ENCODE results near the gene SPINK8.
A peak's percentile ranks its signal among the peaks of the same experiment; 100 is the strongest.

Gene SPINK8

DNA sequence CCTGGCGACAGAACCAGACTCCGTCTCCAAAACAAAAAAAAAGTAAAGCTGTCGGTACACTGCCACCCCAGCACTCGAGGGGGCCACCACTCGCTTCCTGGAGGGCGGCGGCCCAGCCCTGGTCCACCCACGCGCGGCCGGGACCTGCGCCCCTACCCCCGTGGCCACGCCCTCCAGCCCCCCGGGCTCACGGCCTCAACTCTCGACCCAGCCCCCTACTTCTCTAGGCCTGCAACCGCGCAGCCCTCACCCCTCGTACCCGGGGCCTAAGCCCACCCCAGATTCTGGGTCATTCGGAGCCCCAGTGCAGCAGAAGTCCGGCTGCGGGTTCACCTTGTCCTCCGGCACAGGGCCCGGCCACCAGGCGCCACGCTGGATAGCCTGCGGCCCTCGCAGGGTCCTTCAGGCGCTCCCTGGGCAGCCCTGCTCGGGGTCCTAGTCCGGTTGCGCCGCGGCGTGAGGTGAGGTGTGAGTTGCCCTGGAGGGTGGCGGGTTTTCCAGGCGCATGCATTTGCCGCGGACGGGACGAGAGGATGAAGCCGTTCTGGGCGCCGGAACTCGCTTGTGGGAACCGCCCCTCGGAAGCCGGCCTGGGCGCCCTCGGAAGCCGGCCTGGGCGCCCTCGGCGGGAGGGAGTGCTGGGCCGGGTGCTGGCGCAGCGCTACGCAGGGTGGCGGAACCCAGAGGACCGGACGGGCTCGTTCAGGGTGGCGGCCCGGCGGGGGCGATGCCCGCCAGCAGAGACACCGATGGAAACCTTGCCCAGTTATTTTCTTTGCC, 32.3 kb downstream of the SPINK8 start, which contains the start of gene NME6:
Gene NME6, minus strand, starts transcription at position 348 of the 780 bp plus-strand sequence.
- peak; percentile 90 for DNase-seq (ENCODE audit: low read depth)
- TF ChIP-seq, protein P1, sequence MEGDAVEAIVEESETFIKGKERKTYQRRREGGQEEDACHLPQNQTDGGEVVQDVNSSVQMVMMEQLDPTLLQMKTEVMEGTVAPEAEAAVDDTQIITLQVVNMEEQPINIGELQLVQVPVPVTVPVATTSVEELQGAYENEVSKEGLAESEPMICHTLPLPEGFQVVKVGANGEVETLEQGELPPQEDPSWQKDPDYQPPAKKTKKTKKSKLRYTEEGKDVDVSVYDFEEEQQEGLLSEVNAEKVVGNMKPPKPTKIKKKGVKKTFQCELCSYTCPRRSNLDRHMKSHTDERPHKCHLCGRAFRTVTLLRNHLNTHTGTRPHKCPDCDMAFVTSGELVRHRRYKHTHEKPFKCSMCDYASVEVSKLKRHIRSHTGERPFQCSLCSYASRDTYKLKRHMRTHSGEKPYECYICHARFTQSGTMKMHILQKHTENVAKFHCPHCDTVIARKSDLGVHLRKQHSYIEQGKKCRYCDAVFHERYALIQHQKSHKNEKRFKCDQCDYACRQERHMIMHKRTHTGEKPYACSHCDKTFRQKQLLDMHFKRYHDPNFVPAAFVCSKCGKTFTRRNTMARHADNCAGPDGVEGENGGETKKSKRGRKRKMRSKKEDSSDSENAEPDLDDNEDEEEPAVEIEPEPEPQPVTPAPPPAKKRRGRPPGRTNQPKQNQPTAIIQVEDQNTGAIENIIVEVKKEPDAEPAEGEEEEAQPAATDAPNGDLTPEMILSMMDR (conservative IDR thresholded peaks at IDR 0.05; ENCODE audit: low read length): no peak
- H3K4me3 ChIP-seq (ENCODE audit: low read length): peak within 1 kb of the TSS; percentile 85

DNA sequence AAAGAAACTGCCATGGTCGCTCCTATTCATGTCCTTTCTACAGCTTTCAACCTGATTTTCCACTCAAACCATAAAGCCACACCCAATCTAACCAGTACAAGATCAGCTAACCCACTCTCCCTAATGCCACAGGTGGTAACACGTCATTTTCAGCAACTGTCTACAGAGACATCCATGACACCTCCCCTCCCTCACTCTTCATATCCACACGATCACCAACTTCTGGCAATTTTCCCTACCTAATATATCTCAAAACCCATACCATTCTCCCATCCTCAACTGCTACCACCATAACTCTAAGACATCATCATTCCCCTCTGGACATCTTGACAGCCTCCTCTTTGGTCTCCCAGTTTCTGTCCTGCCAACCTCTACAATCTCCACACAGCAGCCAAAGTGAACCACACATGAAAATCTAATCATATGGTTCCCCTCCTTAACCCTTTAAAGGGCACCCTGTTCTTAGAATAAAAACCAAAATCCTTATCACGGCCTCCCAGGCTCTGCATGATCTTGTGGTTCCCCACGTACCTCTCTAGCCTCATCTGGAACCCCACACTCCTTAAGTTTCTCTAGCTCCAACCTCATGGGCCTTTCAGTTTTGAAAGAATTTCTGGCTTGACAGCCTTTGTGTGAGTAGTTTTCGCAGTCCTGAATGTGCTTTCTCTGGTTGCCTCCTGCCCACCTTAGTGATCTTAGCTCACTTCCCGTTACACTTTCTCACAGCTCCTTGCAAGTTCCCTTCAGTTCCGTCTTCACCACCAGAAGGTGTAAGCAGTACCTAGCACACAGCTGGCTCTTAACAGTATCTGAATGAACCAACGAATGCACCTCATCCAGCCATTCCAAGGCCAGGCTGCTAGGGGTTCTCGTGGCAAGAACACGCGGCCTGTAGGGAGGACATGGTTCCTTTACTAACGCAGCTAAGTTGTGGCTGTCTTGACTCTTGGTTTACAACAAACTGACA, 33.4 kb downstream of the SPINK8 start:
- TF ChIP-seq, protein P1 (conservative IDR thresholded peaks at IDR 0.05; ENCODE audit: low read length): no peak
- peak overlapping the region; percentile 85 for H3K4me3 ChIP-seq (ENCODE audit: low read length)
- DNase-seq (ENCODE audit: low read depth): no peak

DNA sequence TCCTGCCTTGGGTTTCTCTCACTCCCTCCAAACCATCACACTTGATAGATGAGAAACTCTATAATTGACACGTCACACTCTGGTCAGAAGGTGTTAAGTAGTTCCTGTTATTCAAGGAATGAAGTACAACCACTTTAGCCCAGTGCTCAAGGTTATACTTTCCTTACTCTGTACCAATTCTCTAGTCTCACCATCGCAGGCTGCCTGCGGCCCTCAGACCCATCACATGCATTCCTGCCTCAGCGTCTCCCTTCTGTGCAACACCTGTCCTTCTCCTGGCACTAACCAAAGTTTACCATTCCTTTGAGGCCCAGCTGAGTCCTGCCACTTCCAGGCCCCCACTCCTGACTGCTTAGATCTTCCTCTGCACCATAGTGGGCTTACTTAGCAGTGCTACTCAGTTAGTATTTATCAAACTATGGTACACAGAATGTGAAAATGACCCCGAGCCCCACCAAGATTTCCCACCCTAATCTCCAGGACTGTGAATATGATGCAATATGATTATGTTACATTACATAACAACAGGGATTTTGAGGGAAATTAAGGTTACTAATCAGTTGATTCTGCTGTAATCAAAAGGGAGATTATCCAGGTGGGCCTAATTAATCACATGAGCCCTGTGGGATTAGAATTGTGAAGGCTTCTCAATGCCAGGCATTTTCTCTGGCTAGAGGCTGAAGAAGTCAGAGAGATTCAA, 36.2 kb downstream of the SPINK8 start:
- no peak for DNase-seq (ENCODE audit: low read depth)
- no peak overlapping the region for H3K4me3 ChIP-seq (ENCODE audit: low read length)
- TF ChIP-seq, protein P1 (conservative IDR thresholded peaks at IDR 0.05; ENCODE audit: low read length): no peak

DNA sequence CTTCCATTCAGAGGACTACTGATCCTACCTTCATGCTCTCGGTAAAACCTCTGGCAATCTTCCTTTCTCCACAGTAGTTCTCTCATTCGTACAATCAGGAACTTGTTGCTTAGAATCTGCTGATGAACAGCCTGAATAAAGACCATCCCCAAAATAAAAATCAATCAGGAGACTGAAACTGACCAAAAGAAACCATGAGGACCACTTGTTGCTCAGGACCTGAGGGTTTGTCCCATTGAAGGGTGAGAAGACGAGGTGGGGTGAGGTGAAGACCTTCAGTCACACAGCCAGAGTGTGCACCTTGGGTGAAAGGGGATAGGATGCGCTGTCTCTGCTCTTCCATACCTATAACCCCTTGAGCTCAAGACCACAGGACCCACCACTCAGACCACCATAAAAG, 36.8 kb downstream of the SPINK8 start:
- H3K4me3 ChIP-seq (ENCODE audit: low read length): no peak overlapping the region
- TF ChIP-seq, protein P1 (conservative IDR thresholded peaks at IDR 0.05; ENCODE audit: low read length): no peak
- no peak for DNase-seq (ENCODE audit: low read depth)

DNA sequence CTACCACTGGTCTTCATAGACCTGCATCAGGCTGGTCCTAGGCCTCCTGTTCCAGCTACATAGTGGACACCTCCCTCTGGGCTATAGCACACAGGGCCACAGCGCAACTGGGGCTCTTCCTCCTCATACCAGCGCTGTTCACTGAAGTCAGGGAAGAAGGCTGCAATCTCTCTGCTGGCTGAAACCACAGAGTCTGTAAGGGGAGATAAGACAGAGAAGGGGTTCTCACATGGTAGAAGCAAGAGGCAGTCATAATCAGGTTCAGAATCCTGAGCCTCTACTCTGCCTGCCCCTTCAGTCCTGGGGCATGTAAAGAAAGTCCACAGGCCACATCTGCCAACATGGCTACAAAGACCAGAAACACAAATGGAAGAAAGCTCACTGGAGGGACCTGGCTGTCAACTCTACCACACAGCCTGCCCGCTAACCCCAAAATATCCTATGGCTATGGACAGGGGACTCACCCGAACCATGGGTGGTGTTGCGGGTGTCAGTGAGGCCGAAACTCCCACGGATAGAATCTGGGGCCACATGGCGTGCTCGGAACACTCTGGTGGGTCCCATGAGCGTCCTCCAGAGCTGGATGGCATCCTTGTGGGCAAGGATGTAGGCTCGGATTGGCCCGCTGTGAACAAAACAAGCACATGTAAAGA, 38.7 kb downstream of the SPINK8 start:
- no peak for DNase-seq (ENCODE audit: low read depth)

DNA sequence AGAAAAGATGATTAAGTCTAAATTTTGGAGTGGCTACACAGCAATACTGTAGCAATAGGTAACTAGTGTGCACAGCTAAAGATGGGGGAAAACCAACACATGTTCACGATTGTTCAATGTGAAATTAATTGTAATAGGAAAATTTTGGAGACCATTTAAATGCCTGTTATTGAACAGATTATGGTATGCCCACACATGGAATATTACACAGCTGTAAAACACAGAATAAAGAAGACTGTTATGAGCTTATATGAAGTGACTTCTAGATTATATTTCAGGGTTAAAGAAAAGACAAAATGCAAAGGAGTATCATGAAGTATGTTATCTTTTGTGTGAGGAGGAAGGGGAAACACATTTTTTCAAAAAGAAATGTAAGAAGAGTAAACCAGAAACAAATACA, 43.8 kb downstream of the SPINK8 start:
- no peak for DNase-seq (ENCODE audit: low read depth)
- TF ChIP-seq, protein P1 (conservative IDR thresholded peaks at IDR 0.05; ENCODE audit: low read length): no peak
- no peak overlapping the region for H3K4me3 ChIP-seq (ENCODE audit: low read length)

More for the DNA sequence above, 38.7 kb downstream of the SPINK8 start:
- TF ChIP-seq, protein P1 (conservative IDR thresholded peaks at IDR 0.05; ENCODE audit: low read length): no peak
- no peak overlapping the region for H3K4me3 ChIP-seq (ENCODE audit: low read length)

Data from AG10803 (cell line).